Central memory CD8-positive, alpha-beta T cell (primary cell): ENCODE measurements around the gene MAD1L1.
A peak's percentile ranks its signal among the peaks of the same experiment; 100 is the strongest.

Source experiments
- ATAC-seq: fragments of 150-1000 bp; cut with Tn5 transposase; replicated peaks from 2 replicates; pipeline ENCODE4 v1.10.0; 2022; ENCODE audit warnings: mild to moderate bottlenecking, moderate FRiP score, moderate number of reproducible peaks; ENCODE audit not compliant: poor library complexity, severe bottlenecking; ENCODE audit errors: extremely low read depth
- DNase-seq, 2 donors: peaks; one replicate each; pipeline ENCODE4 v3.0.0; 2021; ENCODE audit warnings: low spot score in 2 of 2
- H3K27ac Mint-ChIP-seq: one replicate; pipeline ENCODE4 v1.8.0; 2022; ENCODE audit warnings: low read depth, mild to moderate bottlenecking, moderate library complexity, mixed read lengths
- H3K27me3 Mint-ChIP-seq: one replicate; pipeline ENCODE4 v1.8.0; 2022; ENCODE audit warnings: mixed read lengths
- H3K36me3 Mint-ChIP-seq: one replicate; pipeline ENCODE4 v1.8.0; 2022; ENCODE audit warnings: mild to moderate bottlenecking, moderate library complexity, mixed read lengths; ENCODE audit not compliant: insufficient read depth
- H3K4me1 Mint-ChIP-seq: one replicate; pipeline ENCODE4 v1.8.0; 2022; ENCODE audit warnings: mixed read lengths
- H3K4me3 Mint-ChIP-seq: one replicate; pipeline ENCODE4 v1.8.0; 2022; ENCODE audit warnings: mild to moderate bottlenecking, moderate library complexity, mixed read lengths
- H3K9me3 Mint-ChIP-seq: one replicate; pipeline ENCODE4 v1.8.0; 2022; ENCODE audit warnings: mixed read lengths

Gene MAD1L1

GRCh38 chr7:2050511-2050866, 182.3 kb downstream of the MAD1L1 start:
- no peak for DNase-seq
- Mint-ChIP-seq H3K27ac (peak overlapping the region; percentile 29), H3K4me3 (peak overlapping the region; percentile 6), H3K36me3 (peaks cover 12% of the 10 kb centered on the region), H3K4me1 (peaks cover 29% of the 10 kb centered on the region), H3K9me3 (no peaks in the 10 kb centered on the region), H3K27me3 (no peaks in the 10 kb centered on the region)
- ATAC-seq, result no peak

- peak; percentile 73 for ATAC-seq
These were observed 182.8 kb downstream of the MAD1L1 start for GRCh38 chr7:2049782-2050510.

GRCh38 chr7:2049111-2049781, 183.5 kb downstream of the MAD1L1 start:
- DNase-seq, result no peak
- Mint-ChIP-seq H3K4me3 (no peak overlapping the region), H3K27ac (peak overlapping the region; percentile 51), H3K36me3 (peaks cover 8% of the 10 kb centered on the region), H3K27me3 (no peaks in the 10 kb centered on the region), H3K9me3 (no peaks in the 10 kb centered on the region), H3K4me1 (peaks cover 22% of the 10 kb centered on the region)
- no peak for ATAC-seq

More at GRCh38 chr7:2049782-2050510, 182.8 kb downstream of the MAD1L1 start:
- Mint-ChIP-seq H3K27ac (peak overlapping the region; percentile 29), H3K4me3 (peak overlapping the region; percentile 6), H3K4me1 (peaks cover 29% of the 10 kb centered on the region), H3K36me3 (peaks cover 12% of the 10 kb centered on the region), H3K9me3 (no peaks in the 10 kb centered on the region), H3K27me3 (no peaks in the 10 kb centered on the region)
- peak in 1 of 2 donors; percentile 28 for DNase-seq

GRCh38 chr7:2048531-2048930, 184.2 kb downstream of the MAD1L1 start:
- peaks cover 8% of the 10 kb centered on the region for H3K36me3 Mint-ChIP-seq
- ATAC-seq, result no peak
- H3K27ac Mint-ChIP-seq, result peak overlapping the region; percentile 51
- H3K4me1 Mint-ChIP-seq, result peaks cover 20% of the 10 kb centered on the region
- H3K4me3 Mint-ChIP-seq, result no peak overlapping the region
- H3K9me3 Mint-ChIP-seq, result no peaks in the 10 kb centered on the region
- no peaks in the 10 kb centered on the region for H3K27me3 Mint-ChIP-seq
- DNase-seq, result no peak

- no peak overlapping the region for H3K27ac Mint-ChIP-seq
- ATAC-seq, result no peak
- H3K36me3 Mint-ChIP-seq, result peaks cover 8% of the 10 kb centered on the region
- H3K4me3 Mint-ChIP-seq, result no peak overlapping the region
- no peaks in the 10 kb centered on the region for H3K27me3 Mint-ChIP-seq
- H3K9me3 Mint-ChIP-seq, result no peaks in the 10 kb centered on the region
- DNase-seq, result no peak
- H3K4me1 Mint-ChIP-seq, result peaks cover 20% of the 10 kb centered on the region
These were observed 184.7 kb downstream of the MAD1L1 start for GRCh38 chr7:2048006-2048405.

- Mint-ChIP-seq H3K4me3 (no peak overlapping the region), H3K9me3 (no peaks in the 10 kb centered on the region), H3K4me1 (peaks cover 23% of the 10 kb centered on the region), H3K27ac (no peak overlapping the region), H3K36me3 (peaks cover 8% of the 10 kb centered on the region), H3K27me3 (no peaks in the 10 kb centered on the region)
- DNase-seq (no peak), ATAC-seq (no peak)
These were observed 185.9 kb downstream of the MAD1L1 start for GRCh38 chr7:2046581-2047565.

- no peak for DNase-seq
- peaks cover 8% of the 10 kb centered on the region for H3K36me3 Mint-ChIP-seq
- peaks cover 33% of the 10 kb centered on the region for H3K4me1 Mint-ChIP-seq
- H3K4me3 Mint-ChIP-seq, result no peak overlapping the region
- H3K27me3 Mint-ChIP-seq, result no peaks in the 10 kb centered on the region
- no peak overlapping the region for H3K27ac Mint-ChIP-seq
- H3K9me3 Mint-ChIP-seq, result no peaks in the 10 kb centered on the region
- no peak for ATAC-seq
These were observed 187.0 kb downstream of the MAD1L1 start for GRCh38 chr7:2045559-2046405.

GRCh38 chr7:2044883-2045471, 187.8 kb downstream of the MAD1L1 start:
- H3K4me3 Mint-ChIP-seq, result no peak overlapping the region
- H3K9me3 Mint-ChIP-seq, result no peaks in the 10 kb centered on the region
- peaks cover 4% of the 10 kb centered on the region for H3K36me3 Mint-ChIP-seq
- no peak overlapping the region for H3K27ac Mint-ChIP-seq
- DNase-seq (no peak), ATAC-seq (no peak)
- peaks cover 35% of the 10 kb centered on the region for H3K4me1 Mint-ChIP-seq
- H3K27me3 Mint-ChIP-seq, result no peaks in the 10 kb centered on the region

- Mint-ChIP-seq H3K27me3 (no peaks in the 10 kb centered on the region), H3K36me3 (peaks cover under 1% of the 10 kb centered on the region), H3K4me3 (no peak overlapping the region), H3K9me3 (no peaks in the 10 kb centered on the region), H3K4me1 (peaks cover 37% of the 10 kb centered on the region), H3K27ac (no peak overlapping the region)
- ATAC-seq (no peak), DNase-seq (no peak)
These were observed 188.3 kb downstream of the MAD1L1 start for GRCh38 chr7:2044311-2044882.

- H3K4me3 Mint-ChIP-seq, result no peak overlapping the region
- no peaks in the 10 kb centered on the region for H3K36me3 Mint-ChIP-seq
- DNase-seq (no peak), ATAC-seq (no peak)
- H3K27ac Mint-ChIP-seq, result no peak overlapping the region
- no peaks in the 10 kb centered on the region for H3K9me3 Mint-ChIP-seq
- H3K27me3 Mint-ChIP-seq, result no peaks in the 10 kb centered on the region
- H3K4me1 Mint-ChIP-seq, result peaks cover 36% of the 10 kb centered on the region
These were observed 189.3 kb downstream of the MAD1L1 start for GRCh38 chr7:2043316-2044039.

- Mint-ChIP-seq H3K27ac (no peak overlapping the region), H3K9me3 (no peaks in the 10 kb centered on the region), H3K27me3 (no peaks in the 10 kb centered on the region), H3K4me3 (no peak overlapping the region), H3K4me1 (peaks cover 42% of the 10 kb centered on the region), H3K36me3 (peaks cover 4% of the 10 kb centered on the region)
- ATAC-seq, result no peak
- DNase-seq, result no peak
These were observed 190.1 kb downstream of the MAD1L1 start for GRCh38 chr7:2042650-2043049.
